Effector memory CD8-positive, alpha-beta T cell (primary cell): ENCODE measurements around the gene VPS37D.
A peak's percentile ranks its signal among the peaks of the same experiment; 100 is the strongest.

Source experiments
- ATAC-seq: fragments of 150-1000 bp; cut with Tn5 transposase; replicated peaks from 2 replicates; pipeline ENCODE4 v1.10.0; 2021; ENCODE audit warnings: mild to moderate bottlenecking, moderate library complexity
- DNase-seq, 3 experiments: peaks; one replicate each; pipeline ENCODE4 v3.0.0; 2021
- H3K27ac Mint-ChIP-seq, 2 donors: one replicate each; pipeline ENCODE4 v1.8.0; 2022; ENCODE audit warnings: mild to moderate bottlenecking in 2 of 2, mixed read lengths in 2 of 2, moderate library complexity in 2 of 2
- H3K27me3 Mint-ChIP-seq, 2 donors: one replicate each; pipeline ENCODE4 v1.8.0; 2022; ENCODE audit warnings: mixed read lengths in 2 of 2
- H3K36me3 Mint-ChIP-seq: one replicate; pipeline ENCODE4 v1.8.0; 2022; ENCODE audit warnings: mild to moderate bottlenecking, moderate library complexity, mixed read lengths; ENCODE audit not compliant: insufficient read depth
- H3K4me1 Mint-ChIP-seq, 2 donors: one replicate each; pipeline ENCODE4 v1.8.0; 2022; ENCODE audit warnings: low read depth in 2 of 2, mixed read lengths in 2 of 2
- H3K4me3 Mint-ChIP-seq, 2 donors: one replicate each; pipeline ENCODE4 v1.8.0; 2022; ENCODE audit warnings: mild to moderate bottlenecking in 2 of 2, mixed read lengths in 2 of 2, moderate library complexity in 2 of 2
- H3K9me3 Mint-ChIP-seq, 2 donors: one replicate each; pipeline ENCODE4 v1.8.0; 2022; ENCODE audit warnings: mixed read lengths in 2 of 2

Gene VPS37D

DNA sequence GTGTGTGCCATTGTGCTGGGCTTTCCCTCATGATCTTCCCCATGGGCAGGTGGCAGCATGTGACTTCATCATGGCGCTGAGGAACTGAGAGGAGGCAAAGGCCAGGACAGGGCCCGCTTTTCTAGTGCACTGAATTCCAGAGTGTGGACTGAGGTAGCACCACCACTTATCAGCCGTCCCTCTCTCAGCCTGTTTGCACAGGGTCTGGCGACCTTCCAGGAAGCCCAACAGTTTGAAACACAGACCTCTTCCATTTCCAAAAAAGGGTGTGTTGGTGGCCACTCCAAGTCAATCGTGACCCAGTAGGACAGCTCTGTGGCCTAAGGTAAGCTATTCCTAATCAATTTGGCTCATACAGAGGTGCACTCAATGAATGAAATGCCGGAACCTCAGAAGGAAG lies 11.2 kb downstream of the VPS37D start:
- peaks cover 39% of the 10 kb centered on the region for H3K36me3 Mint-ChIP-seq
- no peak overlapping the region for H3K4me3 Mint-ChIP-seq
- ATAC-seq = no peak
- DNase-seq = no peak
- no peaks in the 10 kb centered on the region for H3K27me3 Mint-ChIP-seq
- no peak overlapping the region for H3K27ac Mint-ChIP-seq
- peaks cover 14 to 19% of the 10 kb centered on the region in 2 donors for H3K4me1 Mint-ChIP-seq
- no peaks in the 10 kb centered on the region for H3K9me3 Mint-ChIP-seq

DNA sequence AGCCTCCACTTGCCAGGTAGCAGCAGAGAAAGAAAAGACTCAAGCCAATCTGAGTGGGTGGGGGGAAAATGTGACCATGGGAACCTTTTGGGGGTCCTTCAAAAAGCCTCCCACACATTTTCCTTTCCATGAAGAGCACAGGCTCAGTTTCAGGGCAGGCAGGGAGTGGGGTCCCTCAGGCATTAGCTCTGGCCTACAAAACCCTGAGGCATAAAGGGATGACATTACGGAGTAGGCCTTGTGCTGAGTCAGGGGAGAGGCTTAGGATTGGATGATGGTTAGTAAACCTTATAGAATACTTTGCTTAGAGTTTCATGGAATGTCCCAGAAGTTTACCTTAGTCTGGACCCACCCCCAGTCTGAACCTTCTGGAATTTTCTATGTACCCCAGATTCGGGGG lies 12.1 kb downstream of the VPS37D start:
- ATAC-seq (no peak), DNase-seq (no peak)
- H3K27me3 Mint-ChIP-seq = no peaks in the 10 kb centered on the region
- peaks cover 16 to 21% of the 10 kb centered on the region in 2 donors for H3K4me1 Mint-ChIP-seq
- H3K27ac Mint-ChIP-seq = no peak overlapping the region
- H3K36me3 Mint-ChIP-seq = peaks cover 40% of the 10 kb centered on the region
- no peaks in the 10 kb centered on the region for H3K9me3 Mint-ChIP-seq
- no peak overlapping the region for H3K4me3 Mint-ChIP-seq

DNA sequence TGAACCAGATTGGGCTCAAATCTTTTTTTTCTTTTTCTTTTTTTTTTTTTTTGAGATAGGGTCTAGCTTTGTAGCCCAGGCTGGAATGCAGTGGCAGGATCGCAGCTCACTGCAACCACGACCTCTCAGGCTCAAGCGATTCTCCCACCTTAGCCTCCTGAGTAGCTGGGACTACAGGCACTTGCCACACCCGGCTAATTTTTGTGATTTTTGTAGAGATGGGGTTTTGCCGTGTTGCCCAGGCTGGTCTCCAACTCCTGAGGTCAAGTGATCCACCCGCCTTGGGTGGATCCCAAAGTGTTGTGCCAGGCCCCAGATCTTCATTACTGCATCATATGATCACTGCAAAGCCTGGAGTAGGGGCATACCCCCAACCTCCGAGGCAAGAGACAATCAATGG lies 12.9 kb downstream of the VPS37D start:
- ATAC-seq = no peak
- Mint-ChIP-seq H3K36me3 (peaks cover 44% of the 10 kb centered on the region), H3K4me3 (no peak overlapping the region)

DNA sequence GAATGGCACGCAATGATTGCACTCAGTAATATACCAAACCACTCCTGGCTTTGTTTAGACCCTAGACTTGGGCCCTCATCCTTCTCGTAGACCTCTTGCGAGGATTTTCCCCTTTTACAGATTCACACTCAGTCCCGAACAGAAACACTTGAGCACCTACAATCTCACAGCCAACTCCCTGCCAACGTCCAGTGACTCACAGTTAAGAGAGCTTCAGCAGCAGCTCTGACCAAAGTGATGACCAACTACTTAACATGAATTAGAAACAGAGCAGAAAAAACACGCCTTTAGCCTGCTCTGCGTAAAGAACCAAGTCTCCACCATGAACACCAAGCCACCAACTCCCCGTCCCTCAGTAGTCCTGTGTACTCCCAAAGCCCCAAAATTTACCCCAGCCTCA lies 13.4 kb downstream of the VPS37D start:
- no peaks in the 10 kb centered on the region for H3K27me3 Mint-ChIP-seq

More for the DNA sequence above, 12.9 kb downstream of the VPS37D start:
- peaks cover 16 to 21% of the 10 kb centered on the region in 2 donors for H3K4me1 Mint-ChIP-seq
- H3K27me3 Mint-ChIP-seq = no peaks in the 10 kb centered on the region
- no peaks in the 10 kb centered on the region for H3K9me3 Mint-ChIP-seq
- H3K27ac Mint-ChIP-seq = no peak overlapping the region
- no peak for DNase-seq

GRCh38 chr7:73682745-73683055 lies 15.1 kb downstream of the VPS37D start:
- Mint-ChIP-seq H3K9me3 (no peaks in the 10 kb centered on the region), H3K4me1 (peaks cover 16 to 21% of the 10 kb centered on the region in 2 donors), H3K36me3 (peaks cover 44% of the 10 kb centered on the region), H3K27ac (peak overlapping the region; percentile 97 to 98), H3K4me3 (peak overlapping the region; percentile 96 to 99), H3K27me3 (no peaks in the 10 kb centered on the region)
- DNase-seq (no peak), ATAC-seq (no peak)

More for the DNA sequence above, 13.4 kb downstream of the VPS37D start:
- peaks cover 16 to 21% of the 10 kb centered on the region in 2 donors for H3K4me1 Mint-ChIP-seq
- H3K4me3 Mint-ChIP-seq = peak overlapping the region; percentile 52 to 96
- peak overlapping the region; percentile 97 to 98 for H3K27ac Mint-ChIP-seq
- H3K36me3 Mint-ChIP-seq = peaks cover 44% of the 10 kb centered on the region
- DNase-seq (no peak), ATAC-seq (no peak)
- H3K9me3 Mint-ChIP-seq = no peaks in the 10 kb centered on the region

DNA sequence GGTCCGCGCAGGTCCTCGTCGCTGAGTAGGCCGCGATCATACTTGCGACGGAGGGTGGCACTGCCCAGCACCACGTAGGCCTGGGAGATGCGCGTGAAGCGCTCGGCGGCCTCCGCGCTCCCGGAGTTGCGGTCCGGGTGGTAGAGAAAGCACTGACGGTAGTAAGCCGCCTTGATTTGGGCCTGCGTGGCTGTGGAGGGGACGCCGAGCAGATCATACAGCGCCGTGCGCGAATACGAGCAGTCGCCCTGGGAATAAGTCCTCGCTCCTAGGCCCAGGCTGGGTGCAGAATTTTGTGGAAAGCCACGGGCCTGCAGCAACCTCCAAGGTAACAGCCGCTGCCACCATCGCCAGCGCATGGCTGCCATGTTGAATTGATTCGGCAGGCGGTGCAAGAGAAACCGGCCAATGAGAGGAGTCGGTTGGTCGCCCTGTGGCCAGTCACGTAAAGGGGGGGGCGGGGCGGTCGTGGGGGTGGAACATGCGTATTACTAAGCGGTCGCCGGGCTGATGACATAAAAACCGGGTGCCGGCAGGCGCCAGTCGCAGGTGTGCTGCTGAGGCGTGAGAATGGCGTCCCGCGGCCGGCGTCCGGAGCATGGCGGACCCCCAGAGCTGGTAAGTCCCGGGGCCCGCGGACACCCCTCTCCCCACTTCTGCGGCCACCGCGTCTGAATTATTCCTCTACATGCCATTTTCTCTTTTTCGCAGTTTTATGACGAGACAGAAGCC lies 15.6 kb downstream of the VPS37D start, which contains the start of the genes BUD23 and DNAJC30:
BUD23 (plus strand) TSS at position 542 of the 732 bp plus-strand sequence; CDS start at position 571, 29 bp downstream.
DNAJC30 (minus strand) TSS at position 398 of the 732 bp plus-strand sequence; CDS start at position 368, 30 bp downstream.
- H3K36me3 Mint-ChIP-seq = peaks cover 44% of the 10 kb centered on the region
- no peaks in the 10 kb centered on the region for H3K27me3 Mint-ChIP-seq
- peaks cover 16 to 21% of the 10 kb centered on the region in 2 donors for H3K4me1 Mint-ChIP-seq
- peak; percentile 85 to 89 (median 87) for DNase-seq
- H3K4me3 Mint-ChIP-seq = peak within 1 kb of the TSS; percentile 96 to 99
- H3K27ac Mint-ChIP-seq = peak within 1 kb of the TSS; percentile 97 to 98
- no peaks in the 10 kb centered on the region for H3K9me3 Mint-ChIP-seq
- ATAC-seq = peak; percentile 96

- H3K4me1 Mint-ChIP-seq = peaks cover 20 to 26% of the 10 kb centered on the region in 2 donors
- H3K27me3 Mint-ChIP-seq = no peaks in the 10 kb centered on the region
- ATAC-seq (peak; percentile 18), DNase-seq (no peak)
- peak overlapping the region; percentile 97 to 98 for H3K27ac Mint-ChIP-seq
- H3K9me3 Mint-ChIP-seq = no peaks in the 10 kb centered on the region
- peaks cover 47% of the 10 kb centered on the region for H3K36me3 Mint-ChIP-seq
- peak overlapping the region; percentile 96 to 99 for H3K4me3 Mint-ChIP-seq
Observed at GRCh38 chr7:73683788-73684693, 16.4 kb downstream of the VPS37D start.

- H3K27ac Mint-ChIP-seq = no peak overlapping the region
- H3K27me3 Mint-ChIP-seq = no peaks in the 10 kb centered on the region
- DNase-seq (no peak), ATAC-seq (no peak)
- H3K36me3 Mint-ChIP-seq = peaks cover 46% of the 10 kb centered on the region
- H3K4me1 Mint-ChIP-seq = peaks cover 23 to 32% of the 10 kb centered on the region in 2 donors
- H3K9me3 Mint-ChIP-seq = no peaks in the 10 kb centered on the region
- H3K4me3 Mint-ChIP-seq = peak overlapping the region; percentile 31 to 99
Observed at GRCh38 chr7:73685311-73685710, 17.7 kb downstream of the VPS37D start.

DNA sequence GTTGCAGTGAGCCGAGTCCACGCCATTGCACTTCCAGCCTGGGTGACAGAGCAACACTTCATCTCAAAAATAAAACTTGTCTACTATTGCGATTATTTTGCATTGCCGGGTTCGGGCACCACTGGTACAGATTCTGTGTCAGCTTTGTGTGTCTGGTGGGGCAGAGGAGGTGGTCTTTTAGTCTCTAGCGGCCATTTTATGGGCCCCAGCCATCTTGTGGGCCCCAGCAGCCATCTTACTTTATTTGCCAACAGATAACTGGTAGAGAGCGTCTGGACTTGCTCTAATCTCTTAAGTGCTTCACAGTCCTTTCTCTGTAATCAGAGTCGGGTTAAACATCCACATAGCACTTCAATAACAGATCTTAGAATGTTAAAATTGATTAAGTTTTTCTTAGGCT lies 20.7 kb downstream of the VPS37D start:
- Mint-ChIP-seq H3K27ac (peak overlapping the region in 1 of 2 donors; percentile 45), H3K4me3 (no peak overlapping the region), H3K4me1 (peaks cover 13 to 18% of the 10 kb centered on the region in 2 donors), H3K27me3 (no peaks in the 10 kb centered on the region), H3K9me3 (no peaks in the 10 kb centered on the region), H3K36me3 (peaks cover 56% of the 10 kb centered on the region)
- DNase-seq (no peak), ATAC-seq (no peak)

DNA sequence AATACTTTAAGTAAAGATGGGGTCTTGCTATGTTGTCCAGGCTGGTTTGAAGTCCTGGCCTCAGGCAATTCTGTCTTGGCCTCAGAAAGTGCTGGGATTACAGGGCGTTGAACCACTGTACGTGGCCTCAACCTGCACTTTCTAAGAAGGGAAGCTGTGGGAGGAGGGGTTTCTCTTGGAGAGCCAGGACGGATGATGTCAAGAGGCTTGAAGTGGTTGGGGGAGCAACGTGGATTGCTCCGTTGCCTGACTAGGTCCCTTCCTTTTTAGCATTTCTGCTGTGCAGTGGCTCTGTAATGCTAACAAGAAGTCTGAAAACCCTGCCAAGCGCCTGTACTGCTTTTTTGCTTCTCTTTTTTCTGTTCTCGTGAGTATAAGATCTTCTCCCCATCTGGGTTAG lies 23.0 kb downstream of the VPS37D start:
- no peak for DNase-seq
- Mint-ChIP-seq H3K27ac (no peak overlapping the region), H3K4me1 (peaks cover 7 to 12% of the 10 kb centered on the region in 2 donors), H3K36me3 (peaks cover 65% of the 10 kb centered on the region), H3K4me3 (no peak overlapping the region), H3K9me3 (no peaks in the 10 kb centered on the region), H3K27me3 (no peaks in the 10 kb centered on the region)
- ATAC-seq = no peak

GRCh38 chr7:73696372-73696771 lies 28.7 kb downstream of the VPS37D start:
- no peak overlapping the region for H3K4me3 Mint-ChIP-seq
- H3K4me1 Mint-ChIP-seq = peaks cover 0 to 4% of the 10 kb centered on the region in 2 donors
- H3K27me3 Mint-ChIP-seq = no peaks in the 10 kb centered on the region
- H3K27ac Mint-ChIP-seq = peak overlapping the region in 1 of 2 donors; percentile 33
- no peak for ATAC-seq
- peaks cover 83% of the 10 kb centered on the region for H3K36me3 Mint-ChIP-seq
- DNase-seq = no peak
- H3K9me3 Mint-ChIP-seq = no peaks in the 10 kb centered on the region

DNA sequence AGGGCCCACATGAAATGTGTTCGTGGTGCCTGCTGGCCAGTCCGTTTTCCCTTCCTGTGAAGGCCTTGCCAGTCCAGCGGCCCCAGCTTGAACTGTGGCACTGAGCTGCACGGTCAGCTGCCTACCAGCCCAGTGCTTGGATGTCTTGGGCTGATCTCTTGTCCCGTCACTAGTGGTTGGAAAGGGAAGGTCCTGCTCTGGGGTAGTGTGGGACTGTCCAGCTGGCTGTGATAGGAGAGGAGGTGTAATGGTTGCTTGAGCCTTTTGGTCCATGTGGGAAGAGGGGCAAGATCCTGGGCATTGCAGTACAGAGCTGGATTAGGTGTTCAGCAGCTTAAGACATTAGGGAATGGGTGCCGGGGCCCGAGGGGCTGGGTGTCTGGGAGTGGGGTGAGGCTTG lies 30.8 kb downstream of the VPS37D start:
- H3K27ac Mint-ChIP-seq = peak overlapping the region in 1 of 2 donors; percentile 80
- H3K36me3 Mint-ChIP-seq = peaks cover 85% of the 10 kb centered on the region
- H3K4me1 Mint-ChIP-seq = peaks cover 4 to 5% of the 10 kb centered on the region in 2 donors
- H3K27me3 Mint-ChIP-seq = no peaks in the 10 kb centered on the region
- H3K4me3 Mint-ChIP-seq = no peak overlapping the region
- no peak for ATAC-seq
- H3K9me3 Mint-ChIP-seq = no peaks in the 10 kb centered on the region
- no peak for DNase-seq

DNA sequence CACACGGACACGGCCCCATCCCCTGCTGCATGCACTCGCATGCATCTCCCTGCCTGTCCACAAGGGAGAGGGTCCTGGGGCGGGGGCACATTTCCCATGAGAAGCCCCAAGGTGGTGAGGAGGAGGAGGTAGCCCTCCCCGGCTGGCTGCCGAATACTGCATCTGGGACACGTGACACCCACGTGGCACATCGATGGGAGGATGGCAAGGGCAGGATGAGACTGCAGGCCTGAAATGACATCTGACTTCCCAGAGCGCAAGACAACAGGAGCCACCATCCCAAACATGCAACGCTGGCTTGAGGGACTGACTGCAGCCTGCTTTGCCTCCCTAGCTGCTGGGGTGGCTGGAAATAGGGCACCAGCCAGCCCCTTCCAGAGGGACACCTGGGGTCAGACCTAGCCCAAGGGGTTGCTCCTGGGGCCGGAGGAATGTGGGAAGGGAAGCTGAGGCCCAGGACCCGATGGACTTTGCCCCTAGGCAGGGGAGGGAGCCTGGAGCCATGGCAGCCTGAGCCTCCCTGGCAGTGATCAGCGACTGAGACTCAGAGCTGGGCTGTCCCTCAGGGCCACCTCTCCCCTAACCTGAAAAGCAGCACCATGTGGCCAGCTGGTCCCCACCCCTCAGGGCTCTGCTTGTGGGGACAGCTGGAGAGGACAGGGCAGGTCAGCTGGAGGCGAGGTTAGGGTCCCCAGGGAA lies 31.9 kb downstream of the VPS37D start:
- Mint-ChIP-seq H3K9me3 (no peaks in the 10 kb centered on the region), H3K4me3 (no peak overlapping the region), H3K36me3 (peaks cover 85% of the 10 kb centered on the region), H3K4me1 (peaks cover 4 to 5% of the 10 kb centered on the region in 2 donors), H3K27me3 (no peaks in the 10 kb centered on the region), H3K27ac (peak overlapping the region in 1 of 2 donors; percentile 80)
- ATAC-seq (no peak), DNase-seq (no peak)
